Right atrium auricular region (tissue), 2 donors: ENCODE results near the gene OSBPL3. TPM values are rescaled to one million over a fixed set of nuclear protein-coding genes. Genes with fewer than 3 reads are reported as not detected.

Experiments used
- DNase-seq: peaks from one replicate; pipeline ENCODE4 v3.0.0-alpha.2; 2019; ENCODE audit warnings: low spot score
- H3K27ac ChIP-seq, 2 donors: fragments of 200-600 bp; sonication (generic); 1 replicate in 1 of 2; 2 replicates in 1 of 2; pipeline ENCODE4 v1.5.1; 2016 to 2019
- H3K27me3 ChIP-seq, 2 donors: fragments of 200-600 bp; sonication (generic); one replicate each; pipeline versions ENCODE4 v1.5.1 to v1.6.0; 2017 to 2019
- H3K36me3 ChIP-seq: fragments of 200-600 bp; sonication (generic); one replicate; pipeline ENCODE4 v1.5.1; 2016
- H3K4me1 ChIP-seq, 2 donors: fragments of 200-600 bp; sonication (generic); one replicate each; pipeline versions ENCODE4 v1.5.1 to v1.6.0; 2017 to 2019
- H3K4me3 ChIP-seq, 2 donors: fragments of 200-600 bp; sonication (generic); 1 replicate in 1 of 2; 2 replicates in 1 of 2; pipeline ENCODE4 v1.5.1; 2017 to 2019; ENCODE audit warnings: mild to moderate bottlenecking in 1 of 2, moderate library complexity in 1 of 2
- H3K9me3 ChIP-seq, 2 donors: fragments of 200-600 bp; sonication (generic); one replicate each; pipeline ENCODE4 v1.5.1; 2019
- CTCF ChIP-seq, 2 donors: fragments of 200-600 bp; sonication (generic); IDR thresholded peaks; one replicate each; pipeline ENCODE4 v1.5.1; 2019; ENCODE audit warnings: antibody characterized with exemption in 2 of 2
- total RNA-seq, 2 donors: library from RNA; depleted of rRNA; stranded (reverse); fragments of >200 nt; gene quantifications; one replicate each; pipeline ENCODE4 v1.1.0, GENCODE V29; 2016

Gene OSBPL3
- total RNA-seq, 2 donors from 2014 or later = 4.8 to 6.7 TPM

GRCh38 chr7:24894429-24895221 lies 85.4 kb downstream of the OSBPL3 start:
- no peak for DNase-seq
- H3K27me3 ChIP-seq = no peaks in the 10 kb centered on the region
- H3K4me1 ChIP-seq = peaks cover 0 to 14% of the 10 kb centered on the region in 2 donors
- no peak overlapping the region for H3K27ac ChIP-seq
- H3K4me3 ChIP-seq = no peak overlapping the region
- H3K36me3 ChIP-seq = no peaks in the 10 kb centered on the region
- TF ChIP-seq CTCF (IDR thresholded peaks at IDR 0.05) = peak in 1 of 2 donors; percentile 58
- H3K9me3 ChIP-seq = no peaks in the 10 kb centered on the region

GRCh38 chr7:24891311-24891735 lies 88.7 kb downstream of the OSBPL3 start:
- no peak for TF ChIP-seq CTCF (IDR thresholded peaks at IDR 0.05)
- Histone ChIP-seq H3K4me1 (peaks cover 0 to 14% of the 10 kb centered on the region in 2 donors), H3K27ac (no peak overlapping the region), H3K36me3 (no peaks in the 10 kb centered on the region), H3K27me3 (no peaks in the 10 kb centered on the region), H3K4me3 (no peak overlapping the region), H3K9me3 (no peaks in the 10 kb centered on the region)
- DNase-seq = no peak

GRCh38 chr7:24889611-24890010 lies 90.4 kb downstream of the OSBPL3 start:
- Histone ChIP-seq H3K4me3 (no peak overlapping the region), H3K27me3 (no peaks in the 10 kb centered on the region), H3K36me3 (no peaks in the 10 kb centered on the region), H3K9me3 (no peaks in the 10 kb centered on the region), H3K4me1 (peaks cover 0 to 2% of the 10 kb centered on the region in 2 donors), H3K27ac (no peak overlapping the region)
- no peak for TF ChIP-seq CTCF (IDR thresholded peaks at IDR 0.05)
- no peak for DNase-seq

- no peaks in the 10 kb centered on the region for H3K9me3 ChIP-seq
- no peaks in the 10 kb centered on the region for H3K4me1 ChIP-seq
- H3K36me3 ChIP-seq = no peaks in the 10 kb centered on the region
- H3K27ac ChIP-seq = no peak overlapping the region
- H3K4me3 ChIP-seq = no peak overlapping the region
- H3K27me3 ChIP-seq = no peaks in the 10 kb centered on the region
- DNase-seq = no peak
- TF ChIP-seq CTCF (IDR thresholded peaks at IDR 0.05) = no peak
Observed at GRCh38 chr7:24888653-24889052, 91.3 kb downstream of the OSBPL3 start.

GRCh38 chr7:24885716-24886115 lies 94.3 kb downstream of the OSBPL3 start:
- Histone ChIP-seq H3K4me1 (no peaks in the 10 kb centered on the region), H3K27me3 (no peaks in the 10 kb centered on the region), H3K9me3 (no peaks in the 10 kb centered on the region), H3K36me3 (no peaks in the 10 kb centered on the region), H3K4me3 (no peak overlapping the region), H3K27ac (no peak overlapping the region)
- DNase-seq = no peak
- TF ChIP-seq CTCF (IDR thresholded peaks at IDR 0.05) = no peak

- H3K4me3 ChIP-seq = no peak overlapping the region
- no peaks in the 10 kb centered on the region for H3K36me3 ChIP-seq
- no peak overlapping the region for H3K27ac ChIP-seq
- DNase-seq = no peak
- H3K9me3 ChIP-seq = no peaks in the 10 kb centered on the region
- H3K4me1 ChIP-seq = no peaks in the 10 kb centered on the region
- H3K27me3 ChIP-seq = no peaks in the 10 kb centered on the region
- TF ChIP-seq CTCF (IDR thresholded peaks at IDR 0.05) = no peak
Observed at GRCh38 chr7:24885305-24885704, 94.7 kb downstream of the OSBPL3 start.
